ENCODE data around the gene CNBP.

Gene CNBP

GRCh38 chr3:129199366-129199765 lies 15.7 kb upstream of the CNBP start:
- TF ChIP-seq GATA2 (IDR thresholded peaks at IDR 0.05; ENCODE audit: low read depth, low read length) (no peak), GATA3 (IDR thresholded peaks at IDR 0.05; ENCODE audit: low read depth, low read length) (no peak)

GRCh38 chr3:129197321-129197720 lies 13.6 kb upstream of the CNBP start:
- TF ChIP-seq GATA3 (IDR thresholded peaks at IDR 0.05; ENCODE audit: low read depth, low read length) (no peak), GATA2 (IDR thresholded peaks at IDR 0.05; ENCODE audit: low read depth, low read length) (no peak)

GRCh38 chr3:129196601-129197000 lies 12.9 kb upstream of the CNBP start:
- no peak for TF ChIP-seq GATA3 (IDR thresholded peaks at IDR 0.05; ENCODE audit: low read depth, low read length)
- TF ChIP-seq GATA2 (IDR thresholded peaks at IDR 0.05; ENCODE audit: low read depth, low read length), result no peak

GRCh38 chr3:129195731-129196256 lies 12.1 kb upstream of the CNBP start:
- TF ChIP-seq GATA3 (IDR thresholded peaks at IDR 0.05; ENCODE audit: low read depth, low read length) (no peak), GATA2 (IDR thresholded peaks at IDR 0.05; ENCODE audit: low read depth, low read length) (no peak)

- TF ChIP-seq GATA2 (IDR thresholded peaks at IDR 0.05; ENCODE audit: low read depth, low read length) (no peak), GATA3 (IDR thresholded peaks at IDR 0.05; ENCODE audit: low read depth, low read length) (no peak)
These were observed 4.2 kb upstream of the CNBP start for GRCh38 chr3:129187857-129188256.

- no peak for TF ChIP-seq GATA2 (IDR thresholded peaks at IDR 0.05; ENCODE audit: low read depth, low read length)
- no peak for TF ChIP-seq GATA3 (IDR thresholded peaks at IDR 0.05; ENCODE audit: low read depth, low read length)
These were observed 2.1 kb upstream of the CNBP start for GRCh38 chr3:129185783-129186182.

- no peak for TF ChIP-seq GATA2 (IDR thresholded peaks at IDR 0.05; ENCODE audit: low read depth, low read length)
- no peak for TF ChIP-seq GATA3 (IDR thresholded peaks at IDR 0.05; ENCODE audit: low read depth, low read length)
These were observed 631 bp upstream of the CNBP start for GRCh38 chr3:129184396-129184657.

- TF ChIP-seq GATA2 (IDR thresholded peaks at IDR 0.05; ENCODE audit: low read depth, low read length), result no peak
- TF ChIP-seq GATA3 (IDR thresholded peaks at IDR 0.05; ENCODE audit: low read depth, low read length), result no peak
These were observed 1.1 kb downstream of the CNBP start for GRCh38 chr3:129182390-129183185.

GRCh38 chr3:129181819-129182218 lies 1.9 kb downstream of the CNBP start:
- TF ChIP-seq GATA2 (IDR thresholded peaks at IDR 0.05; ENCODE audit: low read depth, low read length) (no peak), GATA3 (IDR thresholded peaks at IDR 0.05; ENCODE audit: low read depth, low read length) (no peak)

GRCh38 chr3:129180461-129180860 lies 3.2 kb downstream of the CNBP start:
- no peak for TF ChIP-seq GATA2 (IDR thresholded peaks at IDR 0.05; ENCODE audit: low read depth, low read length)
- TF ChIP-seq GATA3 (IDR thresholded peaks at IDR 0.05; ENCODE audit: low read depth, low read length), result no peak

- TF ChIP-seq GATA3 (IDR thresholded peaks at IDR 0.05; ENCODE audit: low read depth, low read length) (no peak), GATA2 (IDR thresholded peaks at IDR 0.05; ENCODE audit: low read depth, low read length) (no peak)
These were observed 7.6 kb downstream of the CNBP start for GRCh38 chr3:129176051-129176450.

- TF ChIP-seq GATA3 (IDR thresholded peaks at IDR 0.05; ENCODE audit: low read depth, low read length) (no peak), GATA2 (IDR thresholded peaks at IDR 0.05; ENCODE audit: low read depth, low read length) (no peak)
These were observed 10.0 kb downstream of the CNBP start for GRCh38 chr3:129173725-129174124.

GRCh38 chr3:129173206-129173605 lies 10.5 kb downstream of the CNBP start:
- no peak for TF ChIP-seq GATA3 (IDR thresholded peaks at IDR 0.05; ENCODE audit: low read depth, low read length)
- no peak for TF ChIP-seq GATA2 (IDR thresholded peaks at IDR 0.05; ENCODE audit: low read depth, low read length)

GRCh38 chr3:129166579-129167332 lies 16.9 kb downstream of the CNBP start:
- no peak for TF ChIP-seq GATA2 (IDR thresholded peaks at IDR 0.05; ENCODE audit: low read depth, low read length)
- TF ChIP-seq GATA3 (IDR thresholded peaks at IDR 0.05; ENCODE audit: low read depth, low read length), result no peak

- TF ChIP-seq GATA2 (IDR thresholded peaks at IDR 0.05; ENCODE audit: low read depth, low read length), result no peak
- no peak for TF ChIP-seq GATA3 (IDR thresholded peaks at IDR 0.05; ENCODE audit: low read depth, low read length)
These were observed 19.2 kb downstream of the CNBP start for GRCh38 chr3:129164500-129164899.
